Right renal cortex interstitium (tissue), 3 donors: ENCODE data around the gene AGFG1. TPM values are rescaled to one million over a fixed set of nuclear protein-coding genes. Genes with fewer than 3 reads are reported as not detected.
"Not testable (repeated sequence)": the region's sequence is repeated elsewhere in the genome, so short reads cannot be mapped to it uniquely, and the experiment has no call there.

Source experiments
- DNase-seq, 3 donors: peaks; one replicate each; pipeline ENCODE4 v3.0.0-alpha.2; 2013; ENCODE audit warnings: low read depth in 3 of 3, low spot score in 2 of 3
- polyA plus RNA-seq, 3 donors: library from polyadenylated mRNA; unstranded; fragments of 120-200 nt; gene quantifications; one replicate each; pipeline ENCODE4 v1.2.1, GENCODE V29; 2013; ENCODE audit not compliant: insufficient read length in 3 of 3

The AGFG1 gene
- polyA plus RNA-seq, 3 donors: 84.0 to 90.7 (median 85.1) TPM

GRCh38 chr2:227493524-227493923, 21.6 kb downstream of the AGFG1 start:
- no peak for DNase-seq

DNA sequence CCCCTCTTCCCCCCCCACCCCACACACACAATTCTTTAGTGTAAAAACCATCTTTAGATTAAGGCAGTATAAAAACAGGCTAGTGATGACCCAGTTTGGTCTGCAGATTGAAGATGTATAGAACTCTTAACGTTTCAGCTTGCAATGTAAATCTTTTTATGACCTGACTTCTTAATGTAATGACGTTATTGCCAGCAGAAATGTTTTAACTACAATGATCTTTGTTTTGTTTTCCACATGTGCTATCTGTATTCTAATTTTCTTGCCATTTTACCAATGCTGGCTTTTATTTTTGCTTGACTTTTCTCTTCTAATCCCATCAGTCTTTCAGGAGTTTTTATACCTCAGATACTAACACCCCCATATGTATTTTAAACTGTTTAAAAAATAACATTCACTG, 25.2 kb downstream of the AGFG1 start:
- DNase-seq: no peak

- DNase-seq: no peak
These were observed 27.8 kb downstream of the AGFG1 start for GRCh38 chr2:227499627-227500300.

DNA sequence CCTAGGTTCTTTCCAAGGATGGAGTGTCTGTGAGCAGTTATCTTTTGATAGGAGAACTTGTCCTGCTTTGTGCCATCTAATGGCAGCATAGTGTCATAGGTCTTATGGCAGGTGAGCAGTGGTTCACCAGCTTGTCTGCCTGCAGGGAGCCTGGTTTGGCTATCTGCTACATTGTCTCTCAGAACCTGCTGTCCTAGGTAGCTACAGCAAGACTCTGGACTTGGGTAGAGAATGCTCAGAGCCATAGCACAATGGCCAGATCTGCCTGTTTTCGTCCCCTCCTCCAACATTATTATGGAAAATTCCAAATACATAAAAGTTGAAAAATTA, 28.3 kb downstream of the AGFG1 start:
- no peak for DNase-seq

GRCh38 chr2:227503433-227504406, 31.8 kb downstream of the AGFG1 start:
- no peak for DNase-seq

DNA sequence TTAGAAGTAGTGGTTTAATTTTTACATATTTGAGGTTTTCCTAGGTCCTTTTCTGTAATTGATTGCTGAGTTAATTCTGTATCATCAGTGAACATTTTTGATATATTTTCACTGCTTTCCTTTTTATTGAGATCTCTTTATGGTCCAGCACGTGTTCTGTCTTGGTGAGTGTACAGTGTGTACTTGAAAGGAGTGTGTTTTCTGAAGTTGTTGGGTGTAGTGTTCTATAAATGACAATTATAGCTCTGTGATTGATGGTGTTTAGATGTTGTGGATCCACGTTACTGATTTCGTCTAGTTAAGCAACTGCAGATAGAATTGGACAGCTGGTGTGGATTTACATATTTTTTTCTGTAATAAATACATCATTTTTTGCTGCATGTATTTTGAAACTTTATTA, 32.7 kb downstream of the AGFG1 start:
- DNase-seq: no peak

DNA sequence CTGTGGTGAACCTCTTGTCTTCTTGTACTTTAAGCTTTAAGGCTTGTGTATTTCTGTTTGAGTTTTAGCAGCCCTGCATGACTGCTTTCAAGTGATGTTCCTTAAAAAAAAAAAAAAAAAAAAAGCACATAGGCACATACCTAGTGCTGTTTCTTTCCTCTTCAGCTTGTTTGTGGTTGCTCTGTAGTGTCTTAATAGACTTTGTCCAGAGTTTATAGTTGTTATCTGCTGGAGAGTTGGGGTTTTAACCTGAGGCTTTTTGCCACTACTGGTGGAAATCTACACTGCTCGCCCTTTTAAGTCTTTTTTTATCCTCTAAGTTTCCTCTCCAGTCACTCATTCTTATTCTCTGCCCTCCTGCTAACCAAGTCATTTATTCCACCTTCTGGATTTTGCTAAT, 34.5 kb downstream of the AGFG1 start:
- no peak for DNase-seq

- no peak for DNase-seq
These were observed 36.0 kb downstream of the AGFG1 start for GRCh38 chr2:227507963-227508362.

DNA sequence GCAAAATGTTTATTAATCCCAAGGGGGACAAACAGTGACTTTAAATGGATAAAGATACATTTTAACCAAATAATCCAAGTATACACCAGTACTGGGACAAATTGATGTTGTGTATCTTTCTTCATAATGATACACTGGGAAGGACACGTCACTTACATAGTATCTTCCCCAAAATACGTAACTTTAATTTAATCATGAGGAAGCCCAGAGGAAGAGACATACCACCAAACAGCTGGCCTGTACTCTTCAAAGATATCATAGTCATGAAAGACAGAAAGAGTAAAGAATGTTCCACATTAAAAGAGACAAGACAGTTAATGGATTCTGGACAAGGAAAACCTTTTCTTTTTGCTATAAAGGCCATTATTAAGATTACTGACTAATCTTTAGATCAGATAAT, 37.1 kb downstream of the AGFG1 start:
- DNase-seq: no peak

DNA sequence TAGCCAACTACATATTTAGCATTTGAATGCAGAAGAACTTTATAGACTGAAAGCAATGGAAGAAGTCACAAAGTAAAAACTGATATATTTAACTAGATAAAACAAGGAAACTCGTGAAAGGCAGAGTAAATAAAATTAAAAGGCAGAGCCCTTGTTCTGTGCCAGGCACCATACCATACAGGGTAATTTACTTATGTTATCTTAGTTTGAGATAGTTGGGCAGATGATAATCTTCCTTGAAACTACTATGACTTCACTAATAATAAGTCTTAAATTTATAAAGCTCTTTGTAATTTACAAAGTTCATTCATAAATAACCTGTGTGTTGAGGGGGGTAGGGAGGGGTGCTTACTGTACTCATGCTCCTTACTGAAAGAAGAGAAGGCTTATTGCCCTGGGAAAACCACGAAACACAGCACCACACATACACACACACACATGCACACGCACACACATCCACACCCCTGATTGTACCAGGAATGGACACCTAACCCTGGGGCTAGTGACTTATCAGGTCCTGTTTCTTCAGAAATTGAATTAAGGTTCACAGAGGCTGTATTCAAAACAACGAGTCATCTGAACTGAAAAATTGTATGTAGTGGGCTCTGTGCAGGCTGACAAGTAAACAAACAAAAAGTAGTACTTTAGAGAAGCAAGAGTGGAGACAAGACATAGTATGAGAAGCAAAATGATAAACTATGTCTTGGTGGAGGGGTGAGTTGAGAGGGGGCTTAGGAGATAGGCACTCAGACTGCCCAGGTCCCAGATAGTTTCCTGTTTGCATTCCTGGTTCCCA, 38.1 kb downstream of the AGFG1 start:
- no peak for DNase-seq

GRCh38 chr2:227510620-227510958, 38.6 kb downstream of the AGFG1 start:
- DNase-seq: no peak

DNA sequence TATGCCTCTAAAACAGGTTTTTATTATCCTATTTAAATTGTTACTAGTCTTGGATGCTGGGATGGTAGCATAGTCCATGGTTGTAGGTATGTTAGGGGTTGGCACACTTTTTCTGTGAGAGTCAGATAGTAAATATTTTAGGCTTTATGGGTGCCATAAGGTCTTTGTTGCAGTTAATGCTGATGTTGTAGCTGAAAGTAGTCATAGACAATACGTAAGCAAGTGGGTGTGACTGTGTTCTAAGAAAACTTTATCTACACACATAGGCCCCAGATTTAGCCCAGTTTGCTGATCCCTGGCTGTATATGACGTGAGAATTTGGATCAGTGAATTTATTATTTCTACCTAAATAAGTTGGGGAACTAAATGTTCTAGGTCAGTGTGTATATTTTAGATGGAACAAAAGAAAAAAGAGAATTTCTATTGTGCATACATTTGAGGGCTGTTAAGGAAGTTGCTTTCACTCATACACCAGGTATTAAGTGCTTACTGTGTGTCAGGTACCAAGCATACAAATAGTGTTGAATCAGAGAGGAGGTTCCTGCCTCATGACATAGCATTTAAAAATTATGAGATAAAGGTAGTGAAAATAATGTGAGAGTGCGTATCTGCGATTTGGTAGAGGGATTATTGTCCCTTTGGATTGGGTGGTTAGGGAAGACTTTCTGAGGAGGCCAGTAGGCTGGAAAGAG, 39.4 kb downstream of the AGFG1 start:
- DNase-seq: no peak

- no peak for DNase-seq
These were observed 40.0 kb downstream of the AGFG1 start for GRCh38 chr2:227511955-227512354.

DNA sequence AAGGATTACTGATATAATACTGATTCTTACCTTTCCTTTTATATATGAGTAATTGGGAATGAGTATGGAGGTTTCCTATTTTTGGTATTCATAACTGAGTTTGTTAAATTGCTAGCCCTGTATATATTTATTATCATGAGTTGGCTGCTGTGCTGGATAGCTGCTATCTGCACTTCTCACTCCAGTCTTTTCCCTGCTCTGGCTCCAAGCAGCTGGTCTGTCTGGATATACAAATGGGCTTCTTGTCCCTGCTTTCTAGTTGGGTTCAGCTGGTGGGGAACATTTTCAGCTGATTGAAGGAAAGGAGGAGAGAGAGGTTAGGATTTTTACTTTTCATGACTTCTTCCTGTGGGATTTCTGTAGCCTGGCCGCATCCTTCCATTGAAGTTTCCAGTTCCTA, 41.2 kb downstream of the AGFG1 start:
- DNase-seq: no peak

- no peak for DNase-seq
These were observed 43.8 kb downstream of the AGFG1 start for GRCh38 chr2:227515742-227516141.

DNA sequence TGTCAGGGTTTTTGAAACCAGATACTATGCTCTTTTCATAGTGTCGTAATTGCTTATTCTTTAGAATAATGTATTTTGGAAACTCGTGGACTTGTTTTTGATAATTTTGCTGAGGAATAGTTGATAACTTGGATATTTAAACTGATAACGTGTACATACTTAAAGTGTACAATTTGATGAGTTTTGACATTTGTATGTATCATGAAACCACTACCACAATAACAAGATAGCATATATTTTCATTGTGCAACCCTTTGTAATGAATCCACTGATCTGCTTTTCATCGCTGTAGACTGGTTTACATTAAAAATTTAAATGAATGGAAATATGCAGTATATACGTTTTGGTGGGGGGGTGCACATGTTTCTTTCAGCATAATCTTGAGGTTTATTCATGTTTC, 45.8 kb downstream of the AGFG1 start:
- DNase-seq: no peak

GRCh38 chr2:227518278-227518865, 46.4 kb downstream of the AGFG1 start:
- DNase-seq: not testable (repeated sequence)

DNA sequence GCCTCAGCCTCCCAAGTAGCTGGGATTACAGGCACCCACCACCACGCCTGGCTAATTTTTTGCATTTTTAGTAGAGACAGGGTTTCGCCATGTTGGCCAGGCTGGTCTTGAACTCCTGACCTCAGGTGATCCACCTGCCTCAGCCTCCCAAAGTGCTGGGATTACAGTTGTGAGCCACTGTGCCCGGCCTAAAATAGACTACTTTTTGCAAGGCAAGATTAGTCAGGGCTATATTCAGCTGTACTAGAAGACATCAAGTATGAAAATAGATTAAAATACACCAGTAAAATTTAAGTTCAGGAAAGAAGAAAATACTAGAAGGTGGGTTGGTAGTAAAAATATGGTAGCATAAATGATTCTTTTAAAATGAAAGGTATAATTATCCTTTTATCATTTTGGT, 49.2 kb downstream of the AGFG1 start:
- DNase-seq: not testable (repeated sequence)

DNA sequence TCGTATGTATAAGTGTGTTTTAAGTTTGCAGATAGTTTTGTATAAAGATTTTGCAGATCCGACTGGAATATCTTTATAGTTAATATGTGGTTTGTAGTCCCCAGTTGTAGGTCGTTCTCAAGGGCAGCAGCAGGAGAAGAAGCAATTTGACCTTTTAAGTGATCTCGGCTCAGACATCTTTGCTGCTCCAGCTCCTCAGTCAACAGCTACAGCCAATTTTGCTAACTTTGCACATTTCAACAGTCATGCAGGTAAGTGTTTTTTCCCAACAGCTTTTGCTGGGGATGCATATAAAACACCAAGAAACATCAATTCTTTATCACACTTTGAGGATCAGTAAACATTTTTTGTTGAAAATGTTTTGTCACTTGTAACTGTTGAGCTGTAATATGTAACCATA, 52.7 kb downstream of the AGFG1 start:
- no peak for DNase-seq

DNA sequence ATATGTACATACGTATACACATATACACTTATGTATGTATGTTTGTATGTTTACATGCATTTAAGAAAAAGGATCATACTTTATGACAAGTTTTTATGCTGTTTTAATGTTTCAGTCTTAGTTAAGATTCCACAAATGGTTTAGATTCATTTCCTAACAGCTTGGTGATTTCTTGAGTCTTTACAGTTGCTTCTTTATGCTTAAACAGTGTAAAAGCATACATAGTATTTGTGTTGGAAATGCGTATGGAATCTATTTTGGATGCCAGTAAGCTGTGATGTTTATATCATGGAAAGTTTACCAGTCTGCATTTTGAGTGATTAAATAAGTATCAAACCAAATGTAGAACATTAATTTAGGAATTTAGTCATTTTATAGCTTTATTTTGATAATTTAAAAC, 55.4 kb downstream of the AGFG1 start:
- DNase-seq: no peak
